Parathyroid adenoma (tissue), 2 donors: Measurements from ENCODE around the gene SLC35F5.
A peak's percentile ranks its signal among the peaks of the same experiment; 100 is the strongest.

Experiments
- H2AFZ ChIP-seq: fragments of 300-600 bp; sonication (generic); one replicate; pipeline ENCODE4 v1.7.0; 2017; ENCODE audit warnings: antibody characterized with exemption, mild to moderate bottlenecking
- H3K27ac ChIP-seq: fragments of 300-600 bp; sonication (generic); one replicate; pipeline ENCODE4 v1.7.0; 2017
- H3K27me3 ChIP-seq: fragments of 300-600 bp; sonication (generic); one replicate; pipeline ENCODE4 v1.7.0; 2017; ENCODE audit warnings: low read length; ENCODE audit not compliant: control insufficient read depth, insufficient read depth
- H3K36me3 ChIP-seq: fragments of 300-600 bp; sonication (generic); one replicate; pipeline ENCODE4 v1.7.0; 2017; ENCODE audit warnings: low read length; ENCODE audit not compliant: control insufficient read depth, insufficient read depth
- H3K4me1 ChIP-seq: fragments of 300-600 bp; sonication (generic); one replicate; pipeline ENCODE4 v1.7.0; 2017; ENCODE audit warnings: control low read depth
- H3K4me2 ChIP-seq: fragments of 300-600 bp; sonication (generic); one replicate; pipeline ENCODE4 v1.7.0; 2017; ENCODE audit warnings: low read length
- H3K4me3 ChIP-seq: fragments of 300-600 bp; sonication (generic); one replicate; pipeline ENCODE4 v1.7.0; 2017; ENCODE audit warnings: low read depth, low read length
- H3K79me2 ChIP-seq: fragments of 300-600 bp; sonication (generic); one replicate; pipeline ENCODE4 v1.7.0; 2017; ENCODE audit warnings: control low read depth
- H3K9ac ChIP-seq: fragments of 300-600 bp; sonication (generic); one replicate; pipeline ENCODE4 v1.7.0; 2017; ENCODE audit warnings: mild to moderate bottlenecking
- H3K9me3 ChIP-seq: fragments of 300-600 bp; sonication (generic); one replicate; pipeline ENCODE4 v1.7.0; 2017; ENCODE audit warnings: low read length; ENCODE audit not compliant: control insufficient read depth
- TF ChIP-seq, protein P1 (sequence below): fragments of 300-600 bp; sonication (generic); IDR thresholded peaks from one replicate; pipeline ENCODE4 v1.7.0; 2017; ENCODE audit warnings: antibody characterized with exemption, mild to moderate bottlenecking
- donor health status: primary hyperparathyroidism.

SLC35F5 gene, protein sequence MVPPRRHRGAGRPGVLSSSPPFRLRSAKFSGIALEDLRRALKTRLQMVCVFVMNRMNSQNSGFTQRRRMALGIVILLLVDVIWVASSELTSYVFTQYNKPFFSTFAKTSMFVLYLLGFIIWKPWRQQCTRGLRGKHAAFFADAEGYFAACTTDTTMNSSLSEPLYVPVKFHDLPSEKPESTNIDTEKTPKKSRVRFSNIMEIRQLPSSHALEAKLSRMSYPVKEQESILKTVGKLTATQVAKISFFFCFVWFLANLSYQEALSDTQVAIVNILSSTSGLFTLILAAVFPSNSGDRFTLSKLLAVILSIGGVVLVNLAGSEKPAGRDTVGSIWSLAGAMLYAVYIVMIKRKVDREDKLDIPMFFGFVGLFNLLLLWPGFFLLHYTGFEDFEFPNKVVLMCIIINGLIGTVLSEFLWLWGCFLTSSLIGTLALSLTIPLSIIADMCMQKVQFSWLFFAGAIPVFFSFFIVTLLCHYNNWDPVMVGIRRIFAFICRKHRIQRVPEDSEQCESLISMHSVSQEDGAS

DNA sequence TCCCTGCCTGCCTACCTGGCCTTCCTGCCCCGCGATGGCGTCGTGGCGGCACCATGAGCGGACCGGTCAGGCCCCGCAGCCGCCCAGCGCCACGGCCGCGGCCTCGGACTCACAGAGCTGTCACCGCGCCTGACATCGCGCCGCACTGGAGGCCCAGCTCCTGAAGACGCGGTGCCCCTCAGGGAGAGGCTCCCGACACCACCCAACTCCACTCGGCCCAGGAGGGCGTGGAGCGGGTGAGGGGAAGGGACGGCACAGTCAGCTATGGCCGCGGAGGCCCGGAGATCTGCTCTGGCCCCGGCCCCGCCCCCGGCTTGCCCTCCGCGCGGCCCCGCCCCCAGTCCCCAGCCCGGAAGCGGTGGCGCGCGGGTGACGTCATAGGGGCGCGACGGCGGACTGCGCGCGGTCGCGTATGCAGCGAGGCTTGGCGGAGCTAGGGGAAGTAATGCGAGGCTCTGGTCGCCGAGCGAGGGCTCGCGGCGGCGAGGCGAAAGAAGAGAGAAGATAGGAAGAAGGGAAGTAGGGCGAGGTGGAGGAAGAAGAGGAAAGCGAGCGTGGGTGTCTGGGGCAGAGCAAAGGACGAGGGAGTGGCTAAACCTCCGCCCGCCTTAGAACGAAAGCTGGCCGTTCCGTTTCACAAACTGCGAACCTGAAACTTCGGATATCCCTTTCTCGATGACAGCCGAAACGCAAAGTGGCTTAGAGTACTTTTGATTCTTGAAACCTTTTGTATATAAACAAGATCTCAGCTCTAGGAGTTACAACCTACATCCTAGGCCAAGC lies at the start of gene SLC35F5:
TSS of gene SLC35F5 (minus strand) at position 288 of the 783 bp plus-strand sequence. CDS start at position 55, 233 bp downstream.
- Histone ChIP-seq H3K9ac (peak within 1 kb of the TSS; percentile 69), H3K4me2 (peak within 1 kb of the TSS; percentile 82), H3K79me2 (peaks cover 4% of the 10 kb centered on the region), H3K36me3 (no peaks in the 10 kb centered on the region), H3K27me3 (no peaks in the 10 kb centered on the region), H2AFZ (peak within 1 kb of the TSS; percentile 89), H3K4me1 (no peaks in the 10 kb centered on the region), H3K9me3 (no peaks in the 10 kb centered on the region), H3K4me3 (peak within 1 kb of the TSS; percentile 70), H3K27ac (peak within 1 kb of the TSS; percentile 91)
- TF ChIP-seq, protein P1, sequence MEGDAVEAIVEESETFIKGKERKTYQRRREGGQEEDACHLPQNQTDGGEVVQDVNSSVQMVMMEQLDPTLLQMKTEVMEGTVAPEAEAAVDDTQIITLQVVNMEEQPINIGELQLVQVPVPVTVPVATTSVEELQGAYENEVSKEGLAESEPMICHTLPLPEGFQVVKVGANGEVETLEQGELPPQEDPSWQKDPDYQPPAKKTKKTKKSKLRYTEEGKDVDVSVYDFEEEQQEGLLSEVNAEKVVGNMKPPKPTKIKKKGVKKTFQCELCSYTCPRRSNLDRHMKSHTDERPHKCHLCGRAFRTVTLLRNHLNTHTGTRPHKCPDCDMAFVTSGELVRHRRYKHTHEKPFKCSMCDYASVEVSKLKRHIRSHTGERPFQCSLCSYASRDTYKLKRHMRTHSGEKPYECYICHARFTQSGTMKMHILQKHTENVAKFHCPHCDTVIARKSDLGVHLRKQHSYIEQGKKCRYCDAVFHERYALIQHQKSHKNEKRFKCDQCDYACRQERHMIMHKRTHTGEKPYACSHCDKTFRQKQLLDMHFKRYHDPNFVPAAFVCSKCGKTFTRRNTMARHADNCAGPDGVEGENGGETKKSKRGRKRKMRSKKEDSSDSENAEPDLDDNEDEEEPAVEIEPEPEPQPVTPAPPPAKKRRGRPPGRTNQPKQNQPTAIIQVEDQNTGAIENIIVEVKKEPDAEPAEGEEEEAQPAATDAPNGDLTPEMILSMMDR, result no peak

DNA sequence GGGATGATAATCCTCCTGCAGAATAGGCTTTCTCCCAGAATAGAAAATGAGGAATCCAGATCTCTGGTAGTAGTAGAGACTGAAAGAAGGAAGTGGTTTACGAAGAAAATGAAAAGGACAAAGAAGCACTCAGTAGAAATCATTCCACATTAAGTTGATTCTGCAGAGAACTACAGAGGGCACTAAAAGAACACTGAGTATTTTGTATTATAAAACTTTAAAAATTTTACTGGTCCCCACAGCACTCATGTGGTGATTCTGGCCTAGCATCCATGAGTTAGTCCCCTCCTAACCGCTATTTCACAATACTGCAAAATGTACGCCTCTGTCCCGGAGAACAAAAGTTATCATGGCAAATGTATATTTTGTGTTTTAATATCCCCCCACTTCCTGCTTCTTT lies 42.9 kb upstream of the SLC35F5 start:
- H3K4me2 ChIP-seq, result no peak overlapping the region
- H2AFZ ChIP-seq, result no peak overlapping the region
- H3K36me3 ChIP-seq, result no peaks in the 10 kb centered on the region
- no peaks in the 10 kb centered on the region for H3K4me1 ChIP-seq
- H3K4me3 ChIP-seq, result no peak overlapping the region
- TF ChIP-seq, protein P1, result peak; percentile 8
- no peaks in the 10 kb centered on the region for H3K9me3 ChIP-seq
- no peak overlapping the region for H3K27ac ChIP-seq
- no peak overlapping the region for H3K9ac ChIP-seq
- H3K27me3 ChIP-seq, result no peaks in the 10 kb centered on the region
- no peaks in the 10 kb centered on the region for H3K79me2 ChIP-seq

DNA sequence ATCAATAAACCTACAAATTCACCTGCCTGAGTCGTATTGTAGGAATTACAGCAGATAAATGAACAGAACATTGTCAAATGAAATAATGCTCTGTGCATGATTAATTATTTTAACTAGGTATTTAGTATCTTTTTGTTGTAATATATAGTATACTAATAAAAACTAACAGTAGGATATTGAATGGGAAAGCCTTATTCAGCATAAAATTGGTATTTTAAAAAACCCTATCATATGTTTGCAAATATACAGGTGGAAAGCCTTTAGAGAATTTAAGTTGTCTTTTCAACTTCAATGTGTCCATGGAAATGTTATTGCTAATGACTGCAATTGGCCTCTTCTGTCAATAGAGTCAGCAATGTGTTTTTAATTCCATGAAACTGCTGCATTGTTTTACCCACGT lies 40.8 kb upstream of the SLC35F5 start:
- H3K27ac ChIP-seq, result no peak overlapping the region
- no peaks in the 10 kb centered on the region for H3K27me3 ChIP-seq
- no peaks in the 10 kb centered on the region for H3K9me3 ChIP-seq
- no peaks in the 10 kb centered on the region for H3K79me2 ChIP-seq
- H3K4me1 ChIP-seq, result no peaks in the 10 kb centered on the region
- no peak overlapping the region for H3K9ac ChIP-seq
- no peak overlapping the region for H3K4me3 ChIP-seq
- TF ChIP-seq, protein P1, result no peak
- no peak overlapping the region for H3K4me2 ChIP-seq
- H3K36me3 ChIP-seq, result no peaks in the 10 kb centered on the region
- H2AFZ ChIP-seq, result no peak overlapping the region

DNA sequence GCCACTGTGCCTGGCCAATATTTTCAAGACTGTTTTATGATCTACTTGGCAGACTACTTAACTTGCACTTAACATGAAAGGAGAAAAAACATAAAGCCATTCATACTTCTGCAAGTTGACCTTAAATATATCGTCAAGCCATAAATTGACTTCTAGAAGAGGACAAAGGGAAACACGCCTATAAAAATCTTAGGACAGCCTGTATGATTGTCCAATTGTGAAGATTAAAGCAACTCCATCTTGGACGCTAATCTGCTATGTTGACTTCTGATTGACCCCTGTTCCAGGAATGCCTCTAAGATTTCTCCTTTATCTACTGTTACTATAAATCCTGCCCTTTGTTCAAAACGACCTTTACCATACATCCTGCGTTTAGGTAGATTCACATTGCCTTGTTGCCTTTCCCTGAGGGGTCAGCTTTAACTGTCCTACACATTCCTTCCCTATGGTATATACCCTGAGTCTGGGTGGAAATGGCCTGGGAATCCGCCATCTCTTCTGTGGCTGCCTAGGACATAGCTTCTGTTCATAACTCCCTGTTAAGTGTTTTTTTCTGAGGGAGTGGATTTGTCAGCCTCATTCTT lies 40.2 kb upstream of the SLC35F5 start:
- no peaks in the 10 kb centered on the region for H3K4me1 ChIP-seq

More for the DNA sequence above, 40.2 kb upstream of the SLC35F5 start:
- TF ChIP-seq, protein P1, result no peak
- Histone ChIP-seq H3K4me3 (no peak overlapping the region), H3K27me3 (no peaks in the 10 kb centered on the region), H3K36me3 (no peaks in the 10 kb centered on the region), H3K79me2 (no peaks in the 10 kb centered on the region), H2AFZ (no peak overlapping the region), H3K9ac (no peak overlapping the region), H3K27ac (no peak overlapping the region), H3K9me3 (no peaks in the 10 kb centered on the region), H3K4me2 (no peak overlapping the region)
